ENCODE results near the gene SLC25A42.
A peak's percentile ranks its signal among the peaks of the same experiment; 100 is the strongest.
"Not testable (repeated sequence)": the region's sequence is repeated elsewhere in the genome, so short reads cannot be mapped to it uniquely, and the experiment has no call there.

SLC25A42 gene, protein sequence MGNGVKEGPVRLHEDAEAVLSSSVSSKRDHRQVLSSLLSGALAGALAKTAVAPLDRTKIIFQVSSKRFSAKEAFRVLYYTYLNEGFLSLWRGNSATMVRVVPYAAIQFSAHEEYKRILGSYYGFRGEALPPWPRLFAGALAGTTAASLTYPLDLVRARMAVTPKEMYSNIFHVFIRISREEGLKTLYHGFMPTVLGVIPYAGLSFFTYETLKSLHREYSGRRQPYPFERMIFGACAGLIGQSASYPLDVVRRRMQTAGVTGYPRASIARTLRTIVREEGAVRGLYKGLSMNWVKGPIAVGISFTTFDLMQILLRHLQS

DNA sequence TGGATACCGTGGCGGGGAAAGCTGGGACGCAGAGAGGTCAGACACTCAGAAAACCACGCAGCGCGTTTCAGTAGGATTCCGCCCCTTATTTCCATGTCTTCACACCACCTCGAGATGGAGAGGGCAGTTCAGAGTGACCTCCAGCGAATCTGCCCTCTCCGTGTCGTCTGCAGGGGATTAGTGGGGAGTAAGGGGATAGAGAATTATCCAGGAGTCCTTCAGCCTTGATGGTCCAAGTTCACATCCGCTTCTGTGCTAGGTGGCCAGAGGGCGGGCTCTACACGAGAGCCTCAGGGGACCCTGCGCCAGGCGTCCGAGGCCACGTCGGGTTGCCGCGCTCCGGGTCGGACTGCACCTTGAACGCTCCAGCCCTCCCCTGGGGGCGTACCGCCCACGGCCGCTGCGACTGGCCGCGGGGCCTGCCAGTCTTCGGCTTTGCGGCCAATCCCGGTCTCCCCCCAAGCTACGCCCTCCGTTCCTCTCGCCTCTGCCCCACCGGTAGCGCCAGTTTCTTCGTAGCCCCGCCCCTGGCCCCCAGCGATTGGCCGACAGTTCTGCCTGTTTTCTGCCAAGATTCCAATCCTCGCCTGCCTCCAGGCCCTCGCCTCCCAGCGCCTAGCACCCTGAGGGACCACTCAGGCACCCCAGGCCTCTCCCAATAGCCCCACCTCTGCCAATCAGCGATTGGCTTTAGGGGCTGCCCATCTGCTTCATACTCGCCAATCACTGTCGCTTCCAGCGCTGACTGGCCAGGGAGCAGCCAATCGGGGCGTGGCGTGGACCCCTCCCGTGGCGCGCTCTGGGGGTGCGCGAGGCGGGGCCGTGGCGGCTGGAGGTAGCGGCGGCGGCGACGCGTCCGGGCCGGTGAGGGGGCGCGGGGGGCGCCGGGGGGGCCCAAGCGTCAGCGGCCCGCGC lies at the start of gene SLC25A42:
Gene SLC25A42 (plus strand): TSS at position 812 of the 915 bp plus-strand sequence. CDS start 32,131 bp downstream, outside the sequence.
- H3K27ac Mint-ChIP-seq = peak within 1 kb of the TSS; percentile 94

DNA sequence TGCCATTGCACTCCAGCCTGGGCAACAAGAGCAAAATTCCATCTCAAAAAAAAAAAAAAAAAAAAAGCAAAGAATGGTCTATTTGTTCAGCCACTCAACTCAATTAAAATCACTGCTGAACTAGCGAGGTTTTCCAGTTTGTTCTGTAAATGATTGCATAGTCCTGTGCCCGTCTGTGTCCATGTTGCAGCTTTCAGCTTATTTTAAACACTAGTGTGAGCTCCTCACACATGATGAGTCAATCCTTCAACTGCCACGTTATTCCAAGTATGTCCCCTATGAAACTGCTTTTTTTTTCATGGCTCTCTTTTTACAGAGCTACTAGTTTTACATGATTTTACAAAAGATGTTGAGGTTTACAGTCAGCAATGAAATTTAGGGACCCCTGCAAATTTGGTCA lies 42.7 kb upstream of the SLC25A42 start:
- peaks cover 21% of the 10 kb centered on the region for H3K4me1 Mint-ChIP-seq (ENCODE audit: low read depth)
- H3K36me3 Mint-ChIP-seq = peaks cover 2% of the 10 kb centered on the region
- H3K27ac Mint-ChIP-seq = no peak overlapping the region
- no peak overlapping the region for H3K4me3 Mint-ChIP-seq
- H3K9me3 Mint-ChIP-seq (ENCODE audit: low read depth) = no peaks in the 10 kb centered on the region
- H3K27me3 Mint-ChIP-seq = no peaks in the 10 kb centered on the region

More for the DNA sequence above, at the start of gene SLC25A42:
- no peaks in the 10 kb centered on the region for H3K27me3 Mint-ChIP-seq
- H3K36me3 Mint-ChIP-seq = peaks cover 2% of the 10 kb centered on the region
- H3K9me3 Mint-ChIP-seq (ENCODE audit: low read depth) = no peaks in the 10 kb centered on the region
- H3K4me3 Mint-ChIP-seq = peak within 1 kb of the TSS; percentile 89
- peaks cover 38% of the 10 kb centered on the region for H3K4me1 Mint-ChIP-seq (ENCODE audit: low read depth)

DNA sequence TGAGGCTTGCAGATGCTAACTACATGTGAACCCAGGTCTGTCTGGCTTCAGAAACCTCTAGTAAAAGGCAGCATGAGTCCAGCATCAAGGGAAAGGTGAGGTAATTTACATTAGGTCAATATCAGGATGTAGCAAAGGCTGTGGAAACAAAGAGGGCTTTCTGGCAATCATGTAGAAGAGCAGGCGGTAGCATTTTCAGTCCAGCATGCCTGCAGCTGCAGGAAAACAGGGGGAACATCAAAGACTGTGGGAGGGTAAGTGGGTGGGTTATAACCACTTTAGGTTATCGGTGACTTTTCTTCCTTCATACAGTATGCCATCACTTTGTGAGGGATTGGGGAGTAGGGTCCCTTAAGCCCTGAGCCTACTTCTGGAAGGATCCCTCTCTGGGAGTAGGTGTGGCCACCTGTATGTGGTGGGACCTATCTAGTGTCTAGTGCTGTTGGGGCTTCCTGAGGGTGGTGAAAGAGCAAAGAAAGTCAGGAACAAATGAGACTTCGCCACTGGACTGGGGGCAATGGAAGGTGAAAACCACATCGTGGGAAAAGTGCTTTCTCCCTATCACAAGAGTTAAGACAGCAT lies 41.3 kb upstream of the SLC25A42 start:
- Mint-ChIP-seq H3K4me1 (ENCODE audit: low read depth) (peaks cover 23% of the 10 kb centered on the region), H3K36me3 (peaks cover 5% of the 10 kb centered on the region), H3K9me3 (ENCODE audit: low read depth) (no peaks in the 10 kb centered on the region), H3K4me3 (peak overlapping the region; percentile 4), H3K27me3 (no peaks in the 10 kb centered on the region), H3K27ac (no peak overlapping the region)

DNA sequence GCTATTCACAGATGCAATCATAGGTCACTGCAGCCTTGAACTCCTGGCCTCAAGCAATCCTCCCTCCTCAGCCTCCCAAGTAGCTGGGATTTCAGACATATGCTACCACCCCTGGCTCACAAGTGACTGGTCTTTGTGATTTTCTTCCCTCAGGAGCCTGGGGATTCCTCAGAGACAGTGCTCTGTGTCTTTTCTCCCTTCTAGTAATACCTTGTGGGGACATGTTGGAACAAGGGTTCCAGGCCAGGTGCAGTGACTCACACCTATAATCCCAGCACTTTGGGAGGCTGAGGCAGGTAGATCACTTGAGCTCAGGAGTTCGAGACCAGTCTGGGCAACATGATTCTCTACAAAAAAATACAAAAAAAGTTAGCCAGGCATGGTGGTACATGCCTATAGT lies 40.4 kb upstream of the SLC25A42 start:
- H3K9me3 Mint-ChIP-seq (ENCODE audit: low read depth); H3K27me3 Mint-ChIP-seq; H3K36me3 Mint-ChIP-seq; H3K27ac Mint-ChIP-seq: not testable (repeated sequence)
- H3K4me3 Mint-ChIP-seq = peak overlapping the region; percentile 47
- peaks cover 26% of the 10 kb centered on the region for H3K4me1 Mint-ChIP-seq (ENCODE audit: low read depth)

DNA sequence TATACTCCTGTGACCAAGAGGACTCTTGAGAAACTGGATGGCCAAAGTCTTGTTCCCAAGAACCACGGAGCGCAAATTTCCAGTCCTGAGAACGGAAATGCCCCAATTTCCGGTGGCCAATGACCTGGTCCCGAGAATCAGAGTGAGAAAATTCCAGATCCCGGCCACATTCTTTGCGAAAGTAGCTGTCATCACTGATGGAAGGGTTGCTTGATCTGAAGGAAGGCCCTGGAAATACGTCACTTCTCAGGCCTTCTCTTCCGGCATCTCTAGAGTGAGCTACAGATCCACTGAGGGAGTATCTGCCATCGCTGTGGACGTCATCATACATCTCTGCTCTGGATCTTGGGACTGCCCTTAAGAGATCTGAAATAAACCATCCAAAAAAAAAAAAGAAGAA lies 37.9 kb upstream of the SLC25A42 start:
- no peaks in the 10 kb centered on the region for H3K9me3 Mint-ChIP-seq (ENCODE audit: low read depth)
- peaks cover 8% of the 10 kb centered on the region for H3K36me3 Mint-ChIP-seq
- H3K4me3 Mint-ChIP-seq = no peak overlapping the region

DNA sequence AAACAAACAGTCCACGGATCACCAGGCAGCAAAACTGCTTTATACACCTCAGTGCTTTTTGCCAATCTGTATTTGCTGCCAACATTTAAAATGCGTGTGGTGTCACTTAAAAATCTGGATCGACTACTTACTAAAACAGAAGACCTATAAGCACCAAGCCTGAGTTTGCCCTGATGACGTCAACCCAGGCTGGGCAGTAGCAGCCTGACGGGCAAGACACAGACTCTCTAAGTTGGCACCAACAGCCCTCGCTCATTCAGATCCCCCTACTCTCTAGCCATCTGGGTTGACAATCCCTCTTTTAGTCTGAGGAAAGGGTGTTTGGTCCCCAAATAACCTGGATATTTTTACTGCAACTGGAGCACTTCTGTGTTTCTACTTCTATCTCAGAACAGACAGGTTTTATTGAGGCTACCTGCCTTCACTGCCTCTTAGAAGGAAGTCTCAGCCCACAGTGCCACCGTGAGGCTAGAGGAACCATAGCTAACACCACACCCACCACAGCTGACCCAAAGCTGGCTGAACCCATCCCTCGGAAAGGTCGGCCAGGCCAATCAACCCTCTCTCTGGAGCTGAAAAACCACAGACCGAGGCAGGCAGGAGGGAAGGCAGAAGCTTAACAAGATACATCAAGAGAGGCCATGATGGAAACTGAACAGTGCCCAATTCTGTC lies 37.4 kb upstream of the SLC25A42 start:
- Mint-ChIP-seq H3K4me3 (no peak overlapping the region), H3K9me3 (ENCODE audit: low read depth) (no peaks in the 10 kb centered on the region), H3K4me1 (ENCODE audit: low read depth) (peaks cover 32% of the 10 kb centered on the region), H3K36me3 (peaks cover 6% of the 10 kb centered on the region), H3K27me3 (no peaks in the 10 kb centered on the region), H3K27ac (no peak overlapping the region)

More for the DNA sequence above, 37.9 kb upstream of the SLC25A42 start:
- Mint-ChIP-seq H3K4me1 (ENCODE audit: low read depth) (peaks cover 31% of the 10 kb centered on the region), H3K27ac (no peak overlapping the region), H3K27me3 (no peaks in the 10 kb centered on the region)

DNA sequence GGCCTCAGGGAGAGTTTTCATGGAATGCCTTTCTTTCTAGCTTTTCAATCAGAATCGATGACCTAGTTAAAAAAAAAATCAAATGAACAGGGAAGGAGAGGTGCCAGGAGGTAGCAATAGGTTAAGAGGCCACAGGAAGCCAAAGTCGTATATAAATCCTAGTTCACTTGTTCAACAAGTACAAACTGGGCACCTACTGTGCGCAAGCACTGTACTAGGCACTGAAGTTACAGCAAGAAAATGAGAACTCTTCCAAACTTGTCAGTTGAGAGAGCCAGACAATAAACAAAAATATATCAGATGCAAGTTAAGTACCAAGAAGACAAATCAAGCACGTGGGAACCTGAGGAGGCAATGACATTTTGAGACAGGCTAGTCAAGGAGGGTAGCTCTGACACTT lies 36.6 kb upstream of the SLC25A42 start:
- Mint-ChIP-seq H3K27me3 (no peaks in the 10 kb centered on the region), H3K36me3 (peaks cover 6% of the 10 kb centered on the region), H3K9me3 (ENCODE audit: low read depth) (no peaks in the 10 kb centered on the region), H3K27ac (no peak overlapping the region), H3K4me3 (no peak overlapping the region), H3K4me1 (ENCODE audit: low read depth) (peaks cover 36% of the 10 kb centered on the region)

DNA sequence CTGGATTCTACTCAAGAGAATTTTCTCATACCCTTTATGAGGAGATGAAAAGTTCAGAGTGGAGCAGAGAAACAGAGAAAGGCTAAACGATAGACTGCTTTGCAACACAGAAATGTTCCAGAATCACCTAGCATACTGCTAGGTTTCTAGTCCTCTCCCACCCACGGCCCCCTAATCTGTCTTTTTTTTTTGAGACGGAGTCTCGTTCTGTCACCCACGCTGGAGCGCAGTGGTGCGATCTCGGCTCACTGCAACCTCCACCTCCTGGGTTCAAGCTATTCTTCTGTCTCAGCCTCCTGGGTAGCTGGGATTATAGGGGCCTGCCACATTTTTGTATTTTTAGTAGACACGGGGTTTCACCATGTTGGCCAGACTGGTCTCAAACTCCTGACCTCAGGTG lies 35.3 kb upstream of the SLC25A42 start:
- Mint-ChIP-seq H3K9me3 (ENCODE audit: low read depth) (no peaks in the 10 kb centered on the region), H3K4me3 (no peak overlapping the region), H3K27me3 (no peaks in the 10 kb centered on the region), H3K27ac (no peak overlapping the region), H3K36me3 (peaks cover 6% of the 10 kb centered on the region), H3K4me1 (ENCODE audit: low read depth) (peaks cover 27% of the 10 kb centered on the region)

DNA sequence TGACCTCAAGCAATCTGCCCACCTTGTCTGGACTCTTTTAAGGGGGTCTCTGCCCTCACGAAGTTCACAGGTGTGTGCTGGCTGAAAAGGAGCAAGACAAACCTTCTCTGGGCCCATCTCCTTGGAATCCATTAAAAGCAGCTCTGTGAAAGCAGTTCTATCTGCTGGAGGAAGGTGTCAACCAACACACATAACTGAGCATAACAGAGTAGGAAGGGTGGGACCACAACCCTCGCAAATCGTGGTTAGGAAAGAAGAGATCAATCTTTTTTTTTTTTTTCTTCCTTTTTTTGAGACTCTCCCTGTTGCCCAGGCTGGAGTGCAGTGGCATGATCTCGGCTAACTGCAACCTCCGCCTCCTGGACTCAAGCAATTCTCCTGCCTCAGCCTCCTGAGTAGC lies 31.9 kb upstream of the SLC25A42 start:
- Mint-ChIP-seq H3K36me3 (peaks cover 8% of the 10 kb centered on the region), H3K27me3 (no peaks in the 10 kb centered on the region), H3K4me3 (peak overlapping the region; percentile 95), H3K9me3 (ENCODE audit: low read depth) (no peaks in the 10 kb centered on the region), H3K4me1 (ENCODE audit: low read depth) (peaks cover 42% of the 10 kb centered on the region), H3K27ac (peak overlapping the region; percentile 94)

DNA sequence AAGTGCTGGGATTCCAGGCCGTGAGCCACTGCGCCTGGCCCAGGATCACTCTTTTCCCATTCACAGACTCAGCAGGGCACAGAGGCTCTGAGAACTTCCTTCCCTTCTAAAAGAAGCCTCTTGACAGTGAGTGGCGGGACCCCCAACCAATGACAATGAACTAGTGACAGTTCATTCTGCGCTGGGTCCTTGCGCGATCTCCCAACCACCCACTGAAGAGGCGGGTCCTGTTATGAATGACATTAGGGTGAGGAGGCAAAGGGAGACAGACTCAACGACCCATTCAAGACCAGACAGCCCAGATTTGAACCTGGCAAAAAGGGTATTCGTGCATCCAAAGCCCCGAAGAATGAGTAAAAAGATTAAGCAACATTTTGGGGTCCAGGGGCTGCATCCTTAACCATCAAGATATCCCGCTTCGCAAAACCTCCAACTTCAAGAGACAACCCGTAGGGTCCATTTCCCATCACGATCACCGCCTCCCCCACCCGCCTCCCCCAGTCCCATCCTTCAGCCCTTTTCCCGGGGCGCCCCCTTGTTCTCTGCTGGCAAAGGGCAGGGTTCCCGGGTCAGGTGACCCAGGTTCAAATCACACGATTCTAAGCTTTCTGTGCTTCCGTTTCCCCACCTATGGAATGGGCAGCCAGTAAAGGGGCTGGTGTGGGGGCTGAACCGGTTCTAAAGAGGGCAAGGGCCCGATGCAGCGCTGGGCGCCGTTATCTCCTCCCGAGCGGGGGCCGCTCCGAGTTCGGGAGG lies 31.2 kb upstream of the SLC25A42 start:
- Mint-ChIP-seq H3K9me3 (ENCODE audit: low read depth) (no peaks in the 10 kb centered on the region), H3K36me3 (peaks cover 8% of the 10 kb centered on the region), H3K27me3 (no peaks in the 10 kb centered on the region), H3K27ac (peak overlapping the region; percentile 94), H3K4me3 (peak overlapping the region; percentile 95), H3K4me1 (ENCODE audit: low read depth) (peaks cover 40% of the 10 kb centered on the region)

DNA sequence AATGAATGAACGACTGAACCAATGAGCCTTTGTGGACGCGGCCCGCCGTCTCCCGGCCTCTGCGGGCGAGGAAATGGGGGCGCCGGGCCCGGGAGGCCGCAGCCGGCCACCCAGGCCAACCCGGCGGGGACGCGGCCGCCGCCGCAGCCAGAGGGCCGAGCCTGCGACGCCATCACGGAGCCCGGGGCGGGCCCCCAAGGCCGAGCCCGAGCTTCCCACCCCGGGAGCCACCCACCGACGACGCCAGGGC lies 30.7 kb upstream of the SLC25A42 start:
- Mint-ChIP-seq H3K4me3 (peak overlapping the region; percentile 95), H3K27ac (no peak overlapping the region), H3K36me3 (peaks cover 7% of the 10 kb centered on the region), H3K27me3 (no peaks in the 10 kb centered on the region), H3K4me1 (ENCODE audit: low read depth) (peaks cover 39% of the 10 kb centered on the region), H3K9me3 (ENCODE audit: low read depth) (no peaks in the 10 kb centered on the region)

DNA sequence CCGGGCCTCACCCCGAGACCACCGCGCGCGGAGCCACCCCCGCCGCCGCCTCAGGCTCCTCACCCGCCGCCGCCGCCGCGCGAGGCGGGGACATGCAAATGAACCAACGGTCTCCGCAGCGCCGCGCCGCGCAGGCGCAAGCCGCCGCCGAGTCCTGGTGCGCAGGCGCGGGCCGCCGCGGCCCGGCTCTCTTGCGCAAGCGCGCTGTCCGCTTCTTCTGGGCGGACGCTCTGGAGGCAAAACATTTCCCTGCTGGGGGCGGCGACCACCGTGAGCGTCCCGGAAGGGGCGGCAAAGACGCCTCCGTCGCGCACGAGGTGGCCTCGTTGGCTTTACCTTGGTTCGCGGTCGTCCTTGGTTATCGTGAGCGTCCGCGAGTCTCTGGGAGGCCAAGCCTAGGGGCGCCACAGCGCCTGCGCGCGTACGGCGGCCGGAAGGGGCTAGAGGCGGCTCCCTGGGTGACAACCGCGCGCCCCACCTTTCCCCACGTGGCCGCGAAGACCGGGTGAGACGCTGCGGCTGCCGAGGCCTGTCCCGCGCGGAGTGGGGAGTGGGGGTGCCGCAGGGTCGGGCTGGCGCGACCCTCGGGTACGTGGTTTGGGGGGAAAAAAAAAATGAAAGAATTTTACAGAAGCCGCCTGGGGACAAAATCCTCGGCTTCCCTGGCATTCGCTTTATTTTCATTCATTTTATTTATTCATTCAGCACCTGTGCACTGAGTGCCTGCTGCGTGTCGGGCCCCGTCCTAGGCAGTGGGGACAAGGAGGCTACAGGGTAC lies 30.2 kb upstream of the SLC25A42 start, which contains the start of the genes ARMC6 and SUGP2:
Gene ARMC6 (plus strand): TSS at position 178 of the 778 bp plus-strand sequence. CDS start 607 bp downstream, outside the sequence.
Gene SUGP2 (minus strand): TSS at position 92 of the 778 bp plus-strand sequence. CDS start 2,446 bp downstream, outside the sequence.
- Mint-ChIP-seq H3K4me1 (ENCODE audit: low read depth) (peaks cover 36% of the 10 kb centered on the region), H3K27ac (peak within 1 kb of the TSS; percentile 97), H3K9me3 (ENCODE audit: low read depth) (no peaks in the 10 kb centered on the region), H3K4me3 (peak within 1 kb of the TSS; percentile 95), H3K27me3 (no peaks in the 10 kb centered on the region), H3K36me3 (peaks cover 5% of the 10 kb centered on the region)

DNA sequence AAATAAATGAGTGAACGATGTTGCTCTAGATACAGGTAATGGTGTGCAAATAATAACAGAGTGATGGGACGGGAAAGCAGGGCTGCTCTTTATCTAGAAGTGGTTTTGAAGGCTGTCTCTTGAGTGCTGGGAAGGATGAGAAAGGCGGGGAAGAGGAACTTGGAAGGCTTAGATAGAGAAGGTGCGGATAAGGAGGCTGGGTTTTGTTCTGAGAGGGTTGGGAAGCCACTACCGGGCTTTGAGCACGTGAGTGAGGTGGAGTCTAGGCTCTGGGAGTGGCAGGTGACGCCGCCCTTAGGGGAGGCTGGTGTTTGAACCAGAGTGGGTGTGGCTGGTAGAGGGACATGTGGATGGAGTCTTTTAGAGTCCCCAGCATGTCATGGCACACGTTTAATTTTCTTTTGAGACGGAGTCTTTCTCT lies 29.6 kb upstream of the SLC25A42 start:
- Mint-ChIP-seq H3K4me1 (ENCODE audit: low read depth) (peaks cover 40% of the 10 kb centered on the region), H3K9me3 (ENCODE audit: low read depth) (no peaks in the 10 kb centered on the region), H3K27me3 (no peaks in the 10 kb centered on the region), H3K4me3 (peak overlapping the region; percentile 95), H3K27ac (peak overlapping the region; percentile 97), H3K36me3 (peaks cover 5% of the 10 kb centered on the region)

Measured in activated naive CD8-positive, alpha-beta T cell (primary cell).